Prostate gland (tissue), 2 donors: Measurements from ENCODE around the gene MYOCD. TPM values are rescaled to one million over a fixed set of nuclear protein-coding genes. Genes with fewer than 3 reads are reported as not detected.
A peak's percentile ranks its signal among the peaks of the same experiment; 100 is the strongest.

ENCODE experiments used
- DNase-seq: peaks from one replicate; pipeline ENCODE4 v3.0.0-alpha.2; 2019; ENCODE audit warnings: low spot score
- H3K27ac ChIP-seq, 2 donors: fragments of 200-600 bp; sonication (generic); 2 replicates each; pipeline ENCODE4 v1.5.1; 2017 to 2019
- H3K27me3 ChIP-seq: fragments of 200-600 bp; sonication (generic); replicated peaks from 2 replicates; pipeline ENCODE4 v1.5.1; 2019; ENCODE audit not compliant: insufficient read depth
- H3K36me3 ChIP-seq, 2 donors: fragments of 200-600 bp; sonication (generic); 1 replicate in 1 of 2; 2 replicates in 1 of 2; pipeline versions ENCODE4 v1.5.1 to v1.8.1; 2017 to 2019
- H3K4me1 ChIP-seq: fragments of 200-600 bp; sonication (generic); replicated peaks from 2 replicates; pipeline ENCODE4 v1.5.1; 2019
- H3K4me3 ChIP-seq, 2 donors: fragments of 200-600 bp; sonication (generic); 2 replicates each; pipeline ENCODE4 v1.5.1; 2017 to 2019
- H3K9me3 ChIP-seq: fragments of 200-600 bp; sonication (generic); 2 replicates; pipeline ENCODE4 v1.5.1; 2017
- CTCF ChIP-seq, 4 experiments: fragments of 200-600 bp in 2 of 4; fragments of 450-650 bp in 2 of 4; sonication (generic) in 2 of 4; IDR thresholded peaks; 1 replicate in 3 of 4; 2 replicates in 1 of 4; pipeline ENCODE4 v1.5.1; 2016 to 2019; ENCODE audit warnings: antibody characterized with exemption in 4 of 4, mild to moderate bottlenecking in 2 of 4, moderate library complexity in 2 of 4
- POLR2A ChIP-seq: fragments of 450-650 bp; IDR thresholded peaks from one replicate; pipeline ENCODE4 v1.6.1; 2016; ENCODE audit warnings: antibody characterized with exemption, mild to moderate bottlenecking
- POLR2AphosphoS5 ChIP-seq: sonication (generic); formaldehyde crosslinking; IDR thresholded peaks from one replicate; pipeline ENCODE4 v1.6.1; 2017; ENCODE audit warnings: antibody characterized with exemption
- WGBS: methylation state at CpG from one replicate; pipeline ENCODE4 v1.1.5; 2018; 5-methylcytosine and 5-hydroxymethylcytosine counted together
- intact Hi-C: fragments of 100-400 bp; cut with DNase I; formaldehyde crosslinking; loops from one replicate; pipeline ENCODE4 v1.14.2; 2022
- total RNA-seq, 2 donors: library from RNA; depleted of rRNA; stranded (reverse); fragments of >200 nt; gene quantifications; one replicate each; pipeline ENCODE4 v1.1.0, GENCODE V29; 2016

The MYOCD gene
- 10 to 100 TPM in 1 of 2 donors, 1 to 10 TPM in 1; 8.5 to 43.8 TPM for total RNA-seq

GRCh38 chr17:12665263-12666210 lies at the start of gene MYOCD:
MYOCD (plus strand) TSS chr17:12665890; CDS start chr17:12666189, 299 bp downstream.
- 1% methylated on average over 78 of the region's 78 CpGs for WGBS
- H3K27ac ChIP-seq, result peak within 1 kb of the TSS; percentile 56 to 64

GRCh38 chr17:12616161-12616560 lies 49.5 kb upstream of the MYOCD start:
- DNase-seq, result no peak
- no peaks in the 10 kb centered on the region for H3K36me3 ChIP-seq
- H3K4me3 ChIP-seq, result no peak overlapping the region
- H3K27me3 ChIP-seq, result no peaks in the 10 kb centered on the region
- H3K9me3 ChIP-seq, result no peaks in the 10 kb centered on the region
- no peak overlapping the region for H3K27ac ChIP-seq
- intact Hi-C loops, result no loop called here
- TF ChIP-seq POLR2AphosphoS5 (no peak), POLR2A (no peak), CTCF (IDR thresholded peaks at IDR 0.05) (no peak)
- WGBS, result 86% methylated on average over 2 of the region's 2 CpGs
- no peaks in the 10 kb centered on the region for H3K4me1 ChIP-seq

More at GRCh38 chr17:12665263-12666210, at the start of gene MYOCD:
- intact Hi-C loops, result loop anchor here (2.0 to 10.0 kb wide), 4 partner anchors 77 to 485 kb away; no protein-coding TSS in a partner anchor
- Histone ChIP-seq H3K4me1 (no peaks in the 10 kb centered on the region), H3K36me3 (no peaks in the 10 kb centered on the region), H3K4me3 (peak within 1 kb of the TSS; percentile 32 to 49), H3K9me3 (no peaks in the 10 kb centered on the region), H3K27me3 (peaks cover 3% of the 10 kb centered on the region)
- TF ChIP-seq CTCF (IDR thresholded peaks at IDR 0.05), result no peak
- no peak for TF ChIP-seq POLR2AphosphoS5
- TF ChIP-seq POLR2A, result no peak
- no peak for DNase-seq

- 89% methylated on average over 2 of the region's 2 CpGs for WGBS
- Histone ChIP-seq H3K27ac (no peak overlapping the region), H3K36me3 (no peaks in the 10 kb centered on the region), H3K27me3 (no peaks in the 10 kb centered on the region), H3K4me1 (no peaks in the 10 kb centered on the region), H3K4me3 (no peak overlapping the region), H3K9me3 (no peaks in the 10 kb centered on the region)
- TF ChIP-seq POLR2A, result no peak
- no peak for TF ChIP-seq CTCF (IDR thresholded peaks at IDR 0.05)
- no peak for TF ChIP-seq POLR2AphosphoS5
- no peak for DNase-seq
- intact Hi-C loops, result no loop called here
Measured at GRCh38 chr17:12618557-12618956, 47.1 kb upstream of the MYOCD start.

- intact Hi-C loops, result no loop called here
- WGBS, result 50% methylated on average over 7 of the region's 7 CpGs
Measured at GRCh38 chr17:12619459-12620199, 46.1 kb upstream of the MYOCD start.

GRCh38 chr17:12620200-12620720 lies 45.4 kb upstream of the MYOCD start:
- no peak for DNase-seq
- WGBS, result 49% methylated on average over 5 of the region's 5 CpGs
- no peaks in the 10 kb centered on the region for H3K36me3 ChIP-seq
- no peak overlapping the region for H3K27ac ChIP-seq
- no peaks in the 10 kb centered on the region for H3K27me3 ChIP-seq
- H3K4me3 ChIP-seq, result no peak overlapping the region
- H3K9me3 ChIP-seq, result no peaks in the 10 kb centered on the region
- TF ChIP-seq CTCF (IDR thresholded peaks at IDR 0.05) (no peak), POLR2A (no peak)
- H3K4me1 ChIP-seq, result no peaks in the 10 kb centered on the region
- intact Hi-C loops, result no loop called here

More at GRCh38 chr17:12619459-12620199, 46.1 kb upstream of the MYOCD start:
- H3K36me3 ChIP-seq, result no peaks in the 10 kb centered on the region
- DNase-seq, result no peak
- no peaks in the 10 kb centered on the region for H3K4me1 ChIP-seq
- no peak overlapping the region for H3K27ac ChIP-seq
- H3K27me3 ChIP-seq, result no peaks in the 10 kb centered on the region
- H3K4me3 ChIP-seq, result no peak overlapping the region
- TF ChIP-seq POLR2AphosphoS5, result no peak
- no peaks in the 10 kb centered on the region for H3K9me3 ChIP-seq
